ENCODE data around the gene CHN2. TPM values are rescaled to one million over a fixed set of nuclear protein-coding genes. Genes with fewer than 3 reads are reported as not detected.

The CHN2 gene
- total and polyA plus RNA-seq, 2 donors (not counting 1 experiment from before 2014, with no cell fraction given) = 0.86 to 1.4 TPM

DNA sequence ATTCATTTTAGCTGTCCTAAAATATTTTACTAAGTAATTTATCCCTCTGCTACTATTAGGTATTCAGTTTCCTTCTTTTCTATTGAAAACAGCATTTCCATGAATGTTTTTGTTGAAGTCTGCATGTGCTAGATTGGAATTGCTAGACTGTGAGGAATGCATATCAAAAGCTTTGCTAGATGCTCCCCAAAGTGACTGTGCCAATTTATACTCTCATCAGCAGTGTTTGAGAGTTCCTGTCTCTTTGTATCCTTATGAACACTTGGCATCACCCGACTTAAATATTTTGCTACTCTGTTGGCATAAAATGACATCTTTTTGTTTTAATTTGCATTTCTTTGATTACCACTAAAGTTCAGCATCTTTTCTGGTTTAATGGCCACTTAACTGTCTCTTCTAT is 324.0 kb downstream of the CHN2 start:
- TF ChIP-seq EZH2 (IDR thresholded peaks at IDR 0.05; ENCODE audit: borderline replicate concordance, insufficient read depth, low read depth, low read length, poor library complexity, severe bottlenecking) = no peak
- TF ChIP-seq CTCF (IDR thresholded peaks at IDR 0.05) = no peak
- DNase-seq = no peak
- Histone ChIP-seq H3K27ac (ENCODE audit: low read length in 2 of 2) (no peak overlapping the region), H3K4me2 (replicated peaks; ENCODE audit: low read depth, low read length, poor library complexity, severe bottlenecking) (no peak overlapping the region), H3K79me2 (ENCODE audit: control insufficient read depth, insufficient read depth, low read length) (no peaks in the 10 kb centered on the region), H3K4me3 (ENCODE audit: control extremely low read depth in 1 of 5, extremely low read depth in 1 of 5, insufficient read depth in 1 of 5, low read depth in 2 of 5, low read length in 4 of 5) (no peak overlapping the region), H4K20me1 (ENCODE audit: control insufficient read depth, insufficient read depth, low read length, poor library complexity, severe bottlenecking) (no peaks in the 10 kb centered on the region), H3K9ac (ENCODE audit: low read length) (no peak overlapping the region), H3K36me3 (replicated peaks in 1 of 2; ENCODE audit: control extremely low read depth in 1 of 2, control insufficient read depth in 1 of 2, extremely low read depth in 1 of 2, insufficient read depth in 2 of 2, low read length in 1 of 2) (no peaks in the 10 kb centered on the region), H3K27me3 (replicated peaks in 1 of 4; ENCODE audit: control extremely low read depth in 1 of 4, control insufficient read depth in 3 of 4, insufficient read depth in 4 of 4, low read length in 3 of 4) (peaks cover 0 to 5% (median 0%) of the 10 kb centered on the region in 4 experiments), H3K4me1 (ENCODE audit: control insufficient read depth in 2 of 2, insufficient read depth in 2 of 2, low read length in 2 of 2) (no peaks in the 10 kb centered on the region), H2AFZ (ENCODE audit: insufficient read depth, low read depth, low read length, poor library complexity, severe bottlenecking) (no peak overlapping the region), H3K9me3 (ENCODE audit: control extremely low read depth in 1 of 3, control insufficient read depth in 2 of 3, insufficient read depth in 1 of 3, low read length in 2 of 3) (no peaks in the 10 kb centered on the region)
- Mint-ChIP-seq H3K4me1 (no peaks in the 10 kb centered on the region), H3K9me3 (ENCODE audit: insufficient read depth) (peaks cover 3% of the 10 kb centered on the region), H3K27me3 (peaks cover 17% of the 10 kb centered on the region), H3K27ac (no peak overlapping the region), H3K4me3 (no peak overlapping the region)
- intact Hi-C loops (cut with micrococcal nuclease) = no loop called here
- POLR2A ChIA-PET = no interaction called here
- CTCF ChIA-PET = no interaction called here
- no peak for ATAC-seq (ENCODE audit: low read depth)
- WGBS (ENCODE audit: insufficient coverage) = no CpG with 5 or more reads among the region's 1 CpG

DNA sequence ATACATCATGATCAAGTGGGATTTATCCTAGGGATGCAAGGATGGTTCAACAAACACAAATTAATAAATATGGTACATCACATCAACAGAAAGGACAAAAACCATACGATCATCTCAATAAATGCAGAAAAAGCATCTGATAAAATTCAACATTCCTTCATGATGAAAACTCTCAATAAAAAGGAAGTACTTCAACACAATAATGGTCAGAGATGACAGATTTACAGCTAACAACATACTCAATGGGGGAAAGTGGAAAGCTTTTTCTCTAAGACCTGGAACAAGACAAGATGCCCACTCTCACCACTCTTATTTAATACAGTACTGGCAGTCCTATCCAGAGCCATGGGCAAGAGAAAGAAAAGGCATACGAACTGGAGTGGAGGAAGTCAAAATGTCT is 329.2 kb downstream of the CHN2 start:
- ChIA-PET CTCF (no interaction called here), POLR2A (no interaction called here)
- H3K36me3 ChIP-seq (replicated peaks in 1 of 2; ENCODE audit: control extremely low read depth in 1 of 2, control insufficient read depth in 1 of 2, extremely low read depth in 1 of 2, insufficient read depth in 2 of 2, low read length in 1 of 2) = no peaks in the 10 kb centered on the region
- H3K9me3 Mint-ChIP-seq (ENCODE audit: insufficient read depth) = peaks cover 3% of the 10 kb centered on the region
- H2AFZ ChIP-seq (ENCODE audit: insufficient read depth, low read depth, low read length, poor library complexity, severe bottlenecking) = no peak overlapping the region
- H3K27me3 ChIP-seq (replicated peaks in 1 of 4; ENCODE audit: control extremely low read depth in 1 of 4, control insufficient read depth in 3 of 4, insufficient read depth in 4 of 4, low read length in 3 of 4) = peaks cover 0 to 5% (median 0%) of the 10 kb centered on the region in 4 experiments
- H3K27ac Mint-ChIP-seq = no peak overlapping the region
- no peak for DNase-seq
- peaks cover 0 to 4% (median 0%) of the 10 kb centered on the region in 3 donors for H3K9me3 ChIP-seq (ENCODE audit: control extremely low read depth in 1 of 3, control insufficient read depth in 2 of 3, insufficient read depth in 1 of 3, low read length in 2 of 3)
- no peaks in the 10 kb centered on the region for H3K79me2 ChIP-seq (ENCODE audit: control insufficient read depth, insufficient read depth, low read length)
- H3K4me1 ChIP-seq (ENCODE audit: control insufficient read depth in 2 of 2, insufficient read depth in 2 of 2, low read length in 2 of 2) = no peaks in the 10 kb centered on the region
- no peak overlapping the region for H3K27ac ChIP-seq (ENCODE audit: low read length in 2 of 2)
- peaks cover 18% of the 10 kb centered on the region for H3K27me3 Mint-ChIP-seq
- H3K4me1 Mint-ChIP-seq = no peaks in the 10 kb centered on the region
- no peak overlapping the region for H3K9ac ChIP-seq (ENCODE audit: low read length)
- H4K20me1 ChIP-seq (ENCODE audit: control insufficient read depth, insufficient read depth, low read length, poor library complexity, severe bottlenecking) = no peaks in the 10 kb centered on the region
- no peak overlapping the region for H3K4me3 Mint-ChIP-seq
- no CpG with 5 or more reads among the region's 2 CpGs for WGBS (ENCODE audit: insufficient coverage)
- intact Hi-C loops (cut with micrococcal nuclease) = no loop called here
- no peak overlapping the region for H3K4me2 ChIP-seq (replicated peaks; ENCODE audit: low read depth, low read length, poor library complexity, severe bottlenecking)
- no peak overlapping the region for H3K4me3 ChIP-seq (ENCODE audit: control extremely low read depth in 1 of 5, extremely low read depth in 1 of 5, insufficient read depth in 1 of 5, low read depth in 2 of 5, low read length in 4 of 5)
- no peak for TF ChIP-seq EZH2 (IDR thresholded peaks at IDR 0.05; ENCODE audit: borderline replicate concordance, insufficient read depth, low read depth, low read length, poor library complexity, severe bottlenecking)
- no peak for TF ChIP-seq CTCF (IDR thresholded peaks at IDR 0.05)
- ATAC-seq (ENCODE audit: low read depth) = no peak

Data from B cell (primary cell).